AG04449 (cell line): ENCODE measurements around the gene RELN.

Experiments used
- CTCF ChIA-PET: fragments of 350-600 bp; formaldehyde crosslinking; extraction: SDS; loops from one replicate; lab custom pipeline; 2021; ENCODE audit warnings: antibody characterized with exemption; lab: Yijun Ruan, JAX
- POLR2A ChIA-PET: fragments of 400-600, 350-600 bp; formaldehyde crosslinking; extraction: SDS; loops from one replicate; lab custom pipeline; 2020; ENCODE audit warnings: antibody characterized with exemption, inconsistent platforms; lab: Yijun Ruan, JAX
- DNase-seq: peaks from one replicate; pipeline ENCODE4 v3.0.0-alpha.2; 2010; ENCODE audit warnings: low read depth, low spot score
- H3K4me3 ChIP-seq: 2 replicates; pipeline ENCODE4 v1.5.1; 2011; ENCODE audit warnings: low read depth, mild to moderate bottlenecking, control low read depth, low read length
- TF ChIP-seq, protein P1 (sequence below): IDR thresholded peaks from one replicate; pipeline ENCODE4 v1.5.1; 2011; ENCODE audit warnings: mild to moderate bottlenecking, moderate library complexity, low read length, control low read depth, inconsistent platforms; ENCODE audit not compliant: insufficient read depth; ENCODE audit errors: missing control alignments

RELN gene

DNA sequence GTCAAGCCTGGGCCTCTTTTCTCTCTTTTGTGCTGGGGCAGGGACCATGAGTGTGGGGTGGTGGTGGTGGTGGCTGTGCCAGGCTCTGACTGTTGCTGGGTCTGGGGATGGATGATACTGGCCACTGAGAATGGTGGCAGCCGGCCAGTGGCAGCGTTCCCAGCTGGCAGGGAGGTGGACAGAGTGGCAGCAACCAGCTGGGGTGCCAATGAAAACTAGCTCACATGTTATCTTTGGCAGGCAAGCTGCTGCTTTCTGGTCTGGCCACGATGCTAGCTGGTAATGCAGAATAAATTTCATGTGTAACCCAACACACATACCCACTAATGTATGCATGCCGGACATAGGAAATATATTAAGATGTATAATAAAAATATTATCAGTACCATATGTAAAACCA lies 448.4 kb downstream of the RELN start:
- ChIA-PET CTCF (interaction anchor here (1.4 kb wide), 1 partner anchor 17 kb away, joined by 3 read pairs; no protein-coding TSS in a partner anchor), POLR2A (no interaction called here)
- TF ChIP-seq, protein P1, sequence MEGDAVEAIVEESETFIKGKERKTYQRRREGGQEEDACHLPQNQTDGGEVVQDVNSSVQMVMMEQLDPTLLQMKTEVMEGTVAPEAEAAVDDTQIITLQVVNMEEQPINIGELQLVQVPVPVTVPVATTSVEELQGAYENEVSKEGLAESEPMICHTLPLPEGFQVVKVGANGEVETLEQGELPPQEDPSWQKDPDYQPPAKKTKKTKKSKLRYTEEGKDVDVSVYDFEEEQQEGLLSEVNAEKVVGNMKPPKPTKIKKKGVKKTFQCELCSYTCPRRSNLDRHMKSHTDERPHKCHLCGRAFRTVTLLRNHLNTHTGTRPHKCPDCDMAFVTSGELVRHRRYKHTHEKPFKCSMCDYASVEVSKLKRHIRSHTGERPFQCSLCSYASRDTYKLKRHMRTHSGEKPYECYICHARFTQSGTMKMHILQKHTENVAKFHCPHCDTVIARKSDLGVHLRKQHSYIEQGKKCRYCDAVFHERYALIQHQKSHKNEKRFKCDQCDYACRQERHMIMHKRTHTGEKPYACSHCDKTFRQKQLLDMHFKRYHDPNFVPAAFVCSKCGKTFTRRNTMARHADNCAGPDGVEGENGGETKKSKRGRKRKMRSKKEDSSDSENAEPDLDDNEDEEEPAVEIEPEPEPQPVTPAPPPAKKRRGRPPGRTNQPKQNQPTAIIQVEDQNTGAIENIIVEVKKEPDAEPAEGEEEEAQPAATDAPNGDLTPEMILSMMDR = no peak
- no peak overlapping the region for H3K4me3 ChIP-seq
- no peak for DNase-seq

- no peak overlapping the region for H3K4me3 ChIP-seq
- no peak for DNase-seq
- TF ChIP-seq, protein P1 = no peak
- ChIA-PET POLR2A (no interaction called here), CTCF (no interaction called here)
Measured at GRCh38 chr7:103540338-103540737, 449.1 kb downstream of the RELN start.

GRCh38 chr7:103539875-103540274 lies 449.6 kb downstream of the RELN start:
- TF ChIP-seq, protein P1 = no peak
- CTCF ChIA-PET = no interaction called here
- no peak for DNase-seq
- no peak overlapping the region for H3K4me3 ChIP-seq
- POLR2A ChIA-PET = no interaction called here

DNA sequence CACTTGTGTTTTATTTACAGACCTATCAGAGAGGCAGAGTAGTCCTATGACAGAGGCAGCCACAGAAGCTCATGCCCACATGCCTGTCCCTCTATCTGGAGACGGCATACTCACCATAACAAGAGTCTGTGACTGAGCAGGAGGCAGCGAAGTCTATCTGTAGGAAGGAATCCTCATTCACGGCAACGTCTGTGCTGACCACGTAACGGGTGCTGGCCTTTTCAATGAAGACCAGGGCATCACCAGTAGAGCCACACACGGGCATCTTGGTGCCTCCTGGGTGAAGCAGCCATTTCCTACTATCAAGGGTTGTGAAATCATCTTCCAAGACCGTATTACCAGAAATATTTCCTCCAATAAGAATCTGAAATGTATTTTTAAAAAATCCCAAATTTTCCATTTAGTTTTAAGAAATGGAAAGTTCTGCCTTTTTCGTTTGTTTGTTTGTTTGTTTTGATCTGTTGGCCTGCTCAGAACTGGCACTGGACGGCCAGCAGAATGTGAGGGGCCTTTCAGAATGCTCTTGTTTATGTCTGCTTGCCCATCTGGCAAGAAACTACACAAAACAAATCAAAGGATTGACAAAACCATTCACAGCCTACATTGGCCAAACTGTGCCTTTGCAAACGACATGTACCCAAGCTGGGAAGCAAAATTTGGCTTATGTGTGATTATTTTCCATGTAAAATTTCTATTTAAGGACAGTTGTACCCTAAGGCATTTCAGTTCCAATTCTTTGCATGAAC lies 450.3 kb downstream of the RELN start:
- TF ChIP-seq, protein P1 = no peak
- CTCF ChIA-PET = interaction anchor here (0.8 kb wide), 1 partner anchor 9 kb away, joined by 3 read pairs; no protein-coding TSS in a partner anchor
- no peak for DNase-seq
- H3K4me3 ChIP-seq = no peak overlapping the region
- POLR2A ChIA-PET = no interaction called here

GRCh38 chr7:103533761-103534160 lies 455.7 kb downstream of the RELN start:
- ChIA-PET CTCF (interaction anchor here (1.3 kb wide), 1 partner anchor 620 kb away, joined by 3 read pairs; no protein-coding TSS in a partner anchor), POLR2A (no interaction called here)
- no peak for DNase-seq
- TF ChIP-seq, protein P1 = no peak
- no peak overlapping the region for H3K4me3 ChIP-seq

- H3K4me3 ChIP-seq = no peak overlapping the region
- TF ChIP-seq, protein P1 = no peak
- ChIA-PET CTCF (interaction anchor here (1.3 kb wide), 1 partner anchor 621 kb away, joined by 3 read pairs; no protein-coding TSS in a partner anchor), POLR2A (no interaction called here)
- no peak for DNase-seq
Measured at GRCh38 chr7:103532955-103533354, 456.5 kb downstream of the RELN start.
